GM06990 (cell line): ENCODE measurements around the gene CEBPE.

ENCODE experiments used
- DNase-seq: peaks from one replicate; pipeline ENCODE4 v3.0.0-alpha.2; 2011; ENCODE audit not compliant: insufficient read length; ENCODE audit errors: extremely low read depth
- H3K27me3 ChIP-seq: replicated peaks from 2 replicates; pipeline ENCODE4 v1.6.0; 2011; ENCODE audit warnings: low read length; ENCODE audit not compliant: control insufficient read depth, insufficient read depth
- H3K36me3 ChIP-seq: 2 replicates; pipeline ENCODE4 v1.5.1; 2011; ENCODE audit warnings: low read length; ENCODE audit not compliant: control insufficient read depth, insufficient read depth
- H3K4me3 ChIP-seq: replicated peaks from 2 replicates; pipeline ENCODE4 v1.5.1; 2011; ENCODE audit warnings: low read depth, mild to moderate bottlenecking, control low read depth, low read length
- TF ChIP-seq, protein P1 (sequence below): IDR thresholded peaks from 2 replicates; pipeline ENCODE4 v1.5.1; 2011; ENCODE audit warnings: low read length, control low read depth, mild to moderate bottlenecking, inconsistent platforms; ENCODE audit not compliant: insufficient read depth, poor library complexity, severe bottlenecking

Gene CEBPE

DNA sequence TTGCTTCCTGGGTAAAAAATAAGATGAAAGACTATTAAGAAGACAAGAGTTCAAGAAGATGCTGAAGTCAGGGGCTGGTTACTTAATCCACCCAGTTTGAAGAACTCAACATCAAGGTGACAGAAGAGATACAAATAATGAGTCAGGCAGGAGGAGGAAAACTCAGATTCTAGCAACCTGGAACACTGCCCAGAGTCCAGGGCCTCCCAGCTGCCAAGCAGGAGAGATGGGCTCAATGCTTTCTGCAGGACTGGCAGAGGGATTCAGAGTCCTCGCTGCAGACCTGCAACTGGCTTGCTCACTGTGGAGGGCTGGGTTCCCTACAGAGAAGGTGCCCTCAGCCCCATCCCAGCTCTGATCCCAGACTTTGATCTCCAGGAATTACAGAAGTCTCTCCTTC is 28.6 kb upstream of the CEBPE start:
- DNase-seq = no peak
- TF ChIP-seq, protein P1, sequence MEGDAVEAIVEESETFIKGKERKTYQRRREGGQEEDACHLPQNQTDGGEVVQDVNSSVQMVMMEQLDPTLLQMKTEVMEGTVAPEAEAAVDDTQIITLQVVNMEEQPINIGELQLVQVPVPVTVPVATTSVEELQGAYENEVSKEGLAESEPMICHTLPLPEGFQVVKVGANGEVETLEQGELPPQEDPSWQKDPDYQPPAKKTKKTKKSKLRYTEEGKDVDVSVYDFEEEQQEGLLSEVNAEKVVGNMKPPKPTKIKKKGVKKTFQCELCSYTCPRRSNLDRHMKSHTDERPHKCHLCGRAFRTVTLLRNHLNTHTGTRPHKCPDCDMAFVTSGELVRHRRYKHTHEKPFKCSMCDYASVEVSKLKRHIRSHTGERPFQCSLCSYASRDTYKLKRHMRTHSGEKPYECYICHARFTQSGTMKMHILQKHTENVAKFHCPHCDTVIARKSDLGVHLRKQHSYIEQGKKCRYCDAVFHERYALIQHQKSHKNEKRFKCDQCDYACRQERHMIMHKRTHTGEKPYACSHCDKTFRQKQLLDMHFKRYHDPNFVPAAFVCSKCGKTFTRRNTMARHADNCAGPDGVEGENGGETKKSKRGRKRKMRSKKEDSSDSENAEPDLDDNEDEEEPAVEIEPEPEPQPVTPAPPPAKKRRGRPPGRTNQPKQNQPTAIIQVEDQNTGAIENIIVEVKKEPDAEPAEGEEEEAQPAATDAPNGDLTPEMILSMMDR = no peak
- Histone ChIP-seq H3K4me3 (no peak overlapping the region), H3K36me3 (no peaks in the 10 kb centered on the region), H3K27me3 (peaks cover 3% of the 10 kb centered on the region)

DNA sequence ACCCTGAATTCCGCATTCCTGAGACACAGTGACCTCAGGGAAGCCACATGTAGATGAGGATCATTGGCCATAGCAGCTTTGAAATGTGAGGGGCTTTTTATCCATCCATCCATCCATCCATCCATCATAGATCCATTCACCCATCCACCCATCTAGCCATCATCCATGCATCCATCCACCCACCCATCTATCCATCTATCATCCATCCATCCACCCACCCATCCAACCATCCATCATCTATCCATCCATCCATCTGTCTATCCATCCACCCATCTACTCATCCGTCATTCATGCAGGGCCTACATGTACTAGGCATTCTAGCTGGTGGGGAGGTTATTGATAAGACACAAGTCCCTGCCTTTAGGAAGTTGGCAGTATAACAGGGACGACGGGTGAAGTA is 27.9 kb upstream of the CEBPE start:
- TF ChIP-seq, protein P1 = no peak
- Histone ChIP-seq H3K36me3 (no peaks in the 10 kb centered on the region), H3K27me3 (peaks cover 3% of the 10 kb centered on the region), H3K4me3 (no peak overlapping the region)
- no peak for DNase-seq

DNA sequence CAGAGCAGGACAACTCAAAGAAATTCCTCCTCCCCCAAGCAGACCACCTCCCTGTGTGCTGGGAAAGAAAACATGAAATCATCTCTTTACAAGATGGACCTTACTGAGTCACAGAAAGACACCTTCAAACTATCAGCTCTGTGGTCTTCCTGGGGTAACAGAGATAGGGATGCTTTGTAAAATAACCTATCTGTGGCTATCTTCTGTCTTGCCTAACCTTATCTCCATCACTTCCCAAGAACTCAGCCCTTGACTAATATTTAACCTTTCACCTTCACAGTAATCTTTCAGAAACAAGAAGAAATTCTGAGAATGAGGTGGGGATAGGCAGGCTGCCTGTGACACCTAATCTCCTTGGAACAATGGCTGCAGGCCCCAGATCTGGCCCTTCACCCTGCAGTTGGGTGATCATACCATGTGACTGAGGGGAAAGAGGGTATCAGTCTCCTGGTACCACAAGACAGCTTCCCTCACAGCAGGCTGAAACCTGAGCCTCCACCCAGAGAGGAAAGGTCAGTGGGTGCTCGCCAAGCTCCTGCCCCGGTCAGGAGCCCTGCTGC is 27.4 kb upstream of the CEBPE start:
- no peak overlapping the region for H3K4me3 ChIP-seq
- TF ChIP-seq, protein P1 = no peak
- H3K27me3 ChIP-seq = peaks cover 3% of the 10 kb centered on the region
- no peak for DNase-seq
- H3K36me3 ChIP-seq = no peaks in the 10 kb centered on the region

DNA sequence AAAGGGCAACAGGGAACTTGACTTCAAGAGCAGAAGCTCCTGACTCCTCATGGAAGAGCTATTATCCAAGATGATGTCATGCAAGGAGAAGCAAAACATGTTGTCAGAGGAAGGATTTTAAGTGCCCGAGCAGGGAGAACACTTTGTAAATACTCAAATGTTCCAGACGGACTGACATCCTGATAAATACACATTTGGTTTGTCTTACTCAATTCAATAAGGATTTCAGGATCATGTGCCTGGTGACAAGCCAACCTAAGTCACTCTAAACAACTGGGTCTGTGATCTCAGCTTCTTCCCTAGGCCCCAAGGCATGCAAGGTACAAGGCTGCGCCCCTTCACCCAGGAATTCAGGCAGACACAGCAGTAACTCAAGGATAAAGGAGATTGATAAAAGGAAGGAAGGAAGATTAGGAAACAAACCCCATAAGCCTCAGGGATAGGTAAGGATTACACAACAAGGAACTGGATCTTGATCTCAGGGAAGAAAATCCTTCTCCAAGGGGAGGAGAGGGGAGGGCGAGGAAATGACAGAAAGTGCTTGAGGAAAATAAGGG is 26.8 kb upstream of the CEBPE start:
- TF ChIP-seq, protein P1 = no peak
- H3K36me3 ChIP-seq = no peaks in the 10 kb centered on the region
- H3K4me3 ChIP-seq = no peak overlapping the region
- no peak for DNase-seq
- H3K27me3 ChIP-seq = peaks cover 3% of the 10 kb centered on the region

DNA sequence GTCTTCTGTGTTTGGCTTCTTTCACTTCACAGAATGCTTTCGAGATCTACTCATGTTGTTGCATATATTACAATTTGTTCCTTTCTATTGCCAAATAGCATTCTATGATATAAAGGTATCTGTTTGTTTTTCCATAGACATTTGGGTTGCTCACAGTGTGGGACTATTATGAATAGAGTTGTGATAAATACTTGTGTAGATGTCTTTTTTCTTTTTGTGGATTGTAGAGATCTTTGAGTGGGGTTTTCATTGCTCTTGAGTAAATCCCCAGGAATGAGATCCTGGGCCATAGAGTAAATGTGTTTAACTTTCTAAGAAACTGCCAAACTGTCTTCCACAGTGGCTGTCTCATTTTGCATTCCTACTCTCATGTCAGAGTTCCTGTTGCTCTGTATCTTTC is 24.9 kb upstream of the CEBPE start:
- TF ChIP-seq, protein P1 = no peak
- Histone ChIP-seq H3K27me3 (peaks cover 5% of the 10 kb centered on the region; the same call in 1 of the 2 replicates), H3K36me3 (no peaks in the 10 kb centered on the region), H3K4me3 (no peak overlapping the region)
- no peak for DNase-seq

DNA sequence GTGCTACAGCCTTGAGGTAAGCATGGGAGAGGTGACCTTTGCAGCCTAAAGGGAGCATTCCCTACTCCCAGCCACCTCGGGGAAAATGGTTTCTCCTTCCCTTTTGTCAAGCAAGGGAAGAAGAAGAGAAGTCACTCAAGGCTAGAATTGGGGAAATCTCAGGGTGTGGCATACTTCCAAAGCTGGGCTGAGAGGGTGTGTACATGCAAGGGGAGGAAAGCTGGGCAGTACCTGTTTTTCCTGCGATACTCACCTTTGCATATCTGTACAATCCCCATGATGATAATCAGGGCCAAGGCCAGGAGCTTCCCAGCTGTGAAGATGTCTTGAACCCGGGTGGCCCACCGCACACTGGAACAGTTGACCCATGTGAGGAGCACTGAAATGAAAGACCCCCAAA is 23.8 kb upstream of the CEBPE start:
- TF ChIP-seq, protein P1 = no peak
- DNase-seq = no peak
- Histone ChIP-seq H3K4me3 (no peak overlapping the region), H3K36me3 (no peaks in the 10 kb centered on the region), H3K27me3 (peaks cover 5% of the 10 kb centered on the region; the same call in 1 of the 2 replicates)
